ENCODE data around the gene GTPBP6.
A peak's percentile ranks its signal among the peaks of the same experiment; 100 is the strongest.
"Not testable (repeated sequence)": the region's sequence is repeated elsewhere in the genome, so short reads cannot be mapped to it uniquely, and the experiment has no call there.

GRCh38 chrX:324664-325063 is 6.1 kb upstream of the GTPBP6 start:
- peak; percentile 3 for TF ChIP-seq CTCF (IDR thresholded peaks at IDR 0.05; ENCODE audit: poor library complexity)
- TF ChIP-seq EZH2 (IDR thresholded peaks at IDR 0.05; ENCODE audit: borderline replicate concordance); EZH2phosphoT487 (IDR thresholded peaks at IDR 0.05; ENCODE audit: low read depth, severe bottlenecking, unreplicated experiment): not testable (repeated sequence)

All from hepatocyte (in vitro differentiated cells).